IPS-20b (cell line): ENCODE data around the gene ARHGAP19.

Experiments used
- H3K27ac ChIP-seq: one replicate; pipeline ENCODE4 v1.5.1; 2013; ENCODE audit warnings: low read length
- H3K27me3 ChIP-seq: 2 replicates; pipeline ENCODE4 v1.6.1; 2013; ENCODE audit warnings: mild to moderate bottlenecking, low read length, inconsistent platforms; ENCODE audit not compliant: insufficient read depth
- H3K36me3 ChIP-seq: 2 replicates; pipeline ENCODE4 v1.6.1; 2013; ENCODE audit warnings: low read depth, mild to moderate bottlenecking, inconsistent platforms, low read length, moderate library complexity; ENCODE audit not compliant: insufficient read depth
- H3K4me1 ChIP-seq: 2 replicates; pipeline ENCODE4 v1.6.1; 2013; ENCODE audit warnings: mild to moderate bottlenecking, control low read depth, inconsistent platforms, low read length, moderate library complexity; ENCODE audit not compliant: insufficient read depth
- H3K4me3 ChIP-seq: 2 replicates; pipeline ENCODE4 v1.5.1; 2013; ENCODE audit warnings: mild to moderate bottlenecking, low read length, inconsistent platforms
- H3K9ac ChIP-seq: 2 replicates; pipeline ENCODE4 v1.6.1; 2013; ENCODE audit warnings: low read depth, mild to moderate bottlenecking, inconsistent platforms, low read length, moderate library complexity
- H3K9me3 ChIP-seq: 2 replicates; pipeline ENCODE4 v1.6.1; 2013; ENCODE audit warnings: mild to moderate bottlenecking, low read depth, low read length, inconsistent platforms; ENCODE audit not compliant: insufficient read depth

Gene ARHGAP19, protein sequence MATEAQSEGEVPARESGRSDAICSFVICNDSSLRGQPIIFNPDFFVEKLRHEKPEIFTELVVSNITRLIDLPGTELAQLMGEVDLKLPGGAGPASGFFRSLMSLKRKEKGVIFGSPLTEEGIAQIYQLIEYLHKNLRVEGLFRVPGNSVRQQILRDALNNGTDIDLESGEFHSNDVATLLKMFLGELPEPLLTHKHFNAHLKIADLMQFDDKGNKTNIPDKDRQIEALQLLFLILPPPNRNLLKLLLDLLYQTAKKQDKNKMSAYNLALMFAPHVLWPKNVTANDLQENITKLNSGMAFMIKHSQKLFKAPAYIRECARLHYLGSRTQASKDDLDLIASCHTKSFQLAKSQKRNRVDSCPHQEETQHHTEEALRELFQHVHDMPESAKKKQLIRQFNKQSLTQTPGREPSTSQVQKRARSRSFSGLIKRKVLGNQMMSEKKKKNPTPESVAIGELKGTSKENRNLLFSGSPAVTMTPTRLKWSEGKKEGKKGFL

DNA sequence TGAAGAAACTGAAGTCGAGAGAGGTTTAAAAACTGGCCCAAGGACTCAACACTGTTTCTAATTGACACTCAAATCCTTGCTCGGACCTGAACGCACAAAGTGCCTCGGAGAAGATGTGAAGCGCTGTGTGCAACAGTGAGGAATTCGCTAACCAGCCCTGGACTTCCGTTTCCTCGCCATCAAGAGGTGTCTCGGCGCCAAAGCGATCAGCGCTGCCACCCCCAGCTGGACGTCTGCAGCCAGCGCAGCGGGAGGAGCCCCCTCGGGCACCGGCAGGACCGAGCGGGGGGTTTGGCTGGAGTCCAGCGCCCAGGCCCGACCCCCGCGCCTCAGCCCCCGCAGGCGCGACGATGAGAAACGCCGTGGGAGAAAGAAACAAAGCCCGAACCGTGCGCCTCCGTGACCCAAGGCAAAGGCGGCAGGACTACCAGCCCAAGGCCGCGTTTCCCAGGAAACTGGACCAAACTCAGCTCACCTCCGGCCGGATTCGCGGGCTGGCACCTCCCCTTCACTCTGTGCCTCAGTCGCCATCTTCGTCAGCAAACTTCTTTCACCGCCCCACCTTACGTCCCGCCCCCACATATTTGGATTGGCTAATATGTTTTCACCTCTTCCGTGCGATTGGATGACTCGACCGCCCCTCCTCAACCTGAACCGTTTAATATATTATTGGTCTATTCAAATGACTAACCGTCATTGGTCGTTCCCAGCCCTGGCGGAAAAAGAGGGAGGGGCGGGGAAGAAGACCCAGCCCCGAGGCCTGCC is at the start of gene ARHGAP19:
TSS of gene ARHGAP19 (minus strand) at position 541 of the 765 bp plus-strand sequence. CDS start at position 531, 10 bp downstream.
- no peaks in the 10 kb centered on the region for H3K27me3 ChIP-seq
- peak within 1 kb of the TSS; percentile 84 for H3K4me3 ChIP-seq
- peaks cover 8% of the 10 kb centered on the region; the same call in 1 of the 2 replicates for H3K36me3 ChIP-seq
- peak within 1 kb of the TSS; percentile 77 for H3K27ac ChIP-seq
- H3K4me1 ChIP-seq, result peaks cover 3% of the 10 kb centered on the region; the same call in 1 of the 2 replicates
- peak within 1 kb of the TSS; percentile 83 for H3K9ac ChIP-seq
- H3K9me3 ChIP-seq, result no peaks in the 10 kb centered on the region

DNA sequence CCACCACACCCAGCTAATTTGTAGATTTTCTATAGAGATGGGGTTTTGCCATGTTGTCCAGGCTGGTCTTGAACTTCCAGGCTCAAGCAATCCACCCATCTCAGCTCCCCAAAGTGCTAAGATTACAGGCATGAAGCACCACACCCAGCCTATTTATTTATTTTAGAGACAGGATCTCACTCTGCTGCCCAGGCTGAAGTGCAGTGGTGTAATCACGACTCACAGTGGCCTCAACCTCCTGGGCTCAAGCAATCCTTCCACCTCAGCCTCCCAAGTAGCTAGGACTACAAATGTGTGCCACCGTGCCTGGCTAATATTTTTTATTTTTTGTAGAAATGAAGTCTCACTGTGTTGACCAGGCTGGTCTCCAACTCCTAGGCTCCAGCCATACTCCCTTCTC is 49.0 kb upstream of the ARHGAP19 start:
- no peaks in the 10 kb centered on the region for H3K9me3 ChIP-seq
- no peak overlapping the region for H3K4me3 ChIP-seq
- no peaks in the 10 kb centered on the region for H3K36me3 ChIP-seq
- H3K4me1 ChIP-seq, result peaks cover 14% of the 10 kb centered on the region; the same call in 1 of the 2 replicates
- no peaks in the 10 kb centered on the region; the same call in 1 of the 2 replicates for H3K27me3 ChIP-seq
- H3K9ac ChIP-seq, result no peak overlapping the region
- H3K27ac ChIP-seq, result no peak overlapping the region

DNA sequence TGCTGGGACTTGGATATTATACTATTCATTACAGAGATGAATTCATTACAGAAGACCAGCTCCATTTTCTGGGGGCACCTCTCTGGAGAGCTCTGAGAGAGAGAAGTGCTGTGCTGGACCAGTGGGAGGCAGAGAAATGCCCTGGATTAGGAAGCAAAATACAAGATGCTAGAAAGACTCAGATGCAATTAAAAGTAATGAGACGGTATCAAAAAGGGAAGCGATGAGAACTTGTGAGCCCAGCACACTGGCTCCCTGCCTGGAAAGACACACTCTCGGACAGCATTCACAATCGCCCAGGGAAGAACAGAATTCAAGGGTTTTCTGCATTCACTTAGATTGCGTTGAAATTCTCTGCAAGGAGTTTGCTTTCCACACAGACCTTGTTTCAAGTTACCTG is 45.6 kb upstream of the ARHGAP19 start:
- Histone ChIP-seq H3K4me1 (peaks cover 21% of the 10 kb centered on the region; the same call in 1 of the 2 replicates), H3K36me3 (no peaks in the 10 kb centered on the region), H3K9ac (peak overlapping the region; percentile 52; the same call in 1 of the 2 replicates), H3K27me3 (peaks cover 11% of the 10 kb centered on the region; the same call in 1 of the 2 replicates), H3K27ac (no peak overlapping the region), H3K9me3 (no peaks in the 10 kb centered on the region), H3K4me3 (peak overlapping the region; percentile 62)

DNA sequence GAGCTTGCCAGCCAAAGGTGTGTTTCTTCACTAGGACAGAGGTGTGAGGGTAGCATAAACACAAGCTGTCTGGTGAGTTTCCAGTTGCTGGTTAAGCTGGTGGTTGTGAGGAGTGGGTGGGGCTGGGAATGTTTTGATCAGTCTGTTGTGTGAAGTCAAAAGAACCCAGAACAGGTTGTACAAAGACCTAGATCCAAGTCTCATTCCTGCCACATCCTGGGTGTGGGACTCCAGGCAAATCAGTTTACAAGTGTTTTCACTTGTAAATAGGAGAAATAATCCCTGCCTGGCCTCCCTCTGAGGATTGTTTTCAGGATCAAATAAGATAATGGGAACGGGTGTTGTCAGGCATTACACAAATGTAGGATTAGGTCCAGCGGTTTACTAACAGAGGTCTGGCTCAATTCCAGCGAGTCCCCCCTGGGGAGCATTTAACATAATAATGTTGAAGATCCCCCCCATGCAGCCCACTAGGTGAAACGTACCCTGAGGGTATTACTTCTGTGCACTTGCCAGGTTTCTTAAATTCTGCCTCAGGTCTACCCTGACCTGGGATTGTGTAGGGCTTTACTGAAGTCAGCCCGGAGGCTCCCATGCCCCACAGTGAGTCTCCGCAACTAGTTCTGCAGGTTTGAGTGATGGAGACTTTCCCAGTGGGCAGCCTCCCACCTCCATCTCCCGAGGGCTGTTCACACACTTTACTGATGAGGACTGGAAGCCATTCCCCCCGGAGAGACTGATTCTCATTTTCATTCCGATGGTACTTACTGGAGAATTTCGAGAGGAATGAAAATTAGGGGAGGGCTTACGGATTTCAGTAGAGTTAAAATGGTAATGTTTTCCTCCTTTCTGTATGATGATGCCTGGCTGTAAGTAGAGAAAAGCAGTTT is 44.8 kb upstream of the ARHGAP19 start:
- Histone ChIP-seq H3K36me3 (peaks cover 6% of the 10 kb centered on the region; the same call in 1 of the 2 replicates), H3K9me3 (no peaks in the 10 kb centered on the region), H3K4me1 (peaks cover 21% of the 10 kb centered on the region; the same call in 1 of the 2 replicates), H3K4me3 (peak overlapping the region; percentile 62), H3K27me3 (peaks cover 19% of the 10 kb centered on the region; the same call in 1 of the 2 replicates), H3K27ac (peak overlapping the region; percentile 15), H3K9ac (peak overlapping the region; percentile 70)

DNA sequence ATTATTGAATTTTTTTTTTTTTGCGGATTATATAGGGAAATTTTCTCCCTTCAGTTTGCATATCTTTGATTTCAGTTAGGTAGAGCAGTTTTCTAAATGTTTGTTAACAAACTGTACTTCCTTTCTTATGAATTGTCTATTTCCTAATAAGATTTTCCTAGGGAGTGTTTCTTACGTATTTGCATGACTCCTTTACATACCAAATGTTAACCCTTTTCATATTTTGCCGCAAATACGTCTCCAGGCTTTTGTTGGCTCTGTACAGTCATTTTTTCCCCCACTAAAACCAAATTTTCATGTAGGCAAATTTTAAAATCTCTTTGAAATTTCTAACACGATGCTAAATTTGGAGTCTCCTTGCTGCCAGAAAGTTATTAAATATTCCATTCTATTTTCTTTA is 44.0 kb upstream of the ARHGAP19 start:
- Histone ChIP-seq H3K9ac (peak overlapping the region; percentile 70), H3K27me3 (peaks cover 21% of the 10 kb centered on the region; the same call in 1 of the 2 replicates), H3K4me3 (peak overlapping the region; percentile 62)

DNA sequence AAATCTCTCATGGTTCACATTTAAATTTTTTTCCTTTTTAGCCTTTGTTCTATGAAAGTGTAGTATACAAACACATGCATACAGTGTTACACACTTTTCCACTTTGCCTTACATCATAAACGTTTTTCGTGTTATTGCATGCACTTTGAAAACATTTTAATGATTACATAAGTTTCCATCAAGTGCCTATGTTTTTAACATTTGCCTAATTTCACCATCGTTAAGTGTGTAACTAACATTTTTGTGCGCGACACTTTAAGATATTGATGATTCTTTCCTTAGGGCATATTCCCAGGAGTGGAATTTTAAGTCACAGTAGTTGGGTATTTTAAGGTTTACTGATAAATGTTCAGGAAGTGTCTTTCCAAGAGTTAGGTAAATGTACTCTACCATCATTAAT is 43.6 kb upstream of the ARHGAP19 start:
- Histone ChIP-seq H3K36me3 (peaks cover 9% of the 10 kb centered on the region; the same call in 1 of the 2 replicates), H3K4me3 (peak overlapping the region; percentile 62), H3K4me1 (peaks cover 32% of the 10 kb centered on the region; the same call in 1 of the 2 replicates), H3K9me3 (no peaks in the 10 kb centered on the region), H3K27ac (no peak overlapping the region), H3K9ac (peak overlapping the region; percentile 70), H3K27me3 (peaks cover 21% of the 10 kb centered on the region; the same call in 1 of the 2 replicates)

More for the DNA sequence above, 44.0 kb upstream of the ARHGAP19 start:
- Histone ChIP-seq H3K27ac (peak overlapping the region; percentile 15), H3K4me1 (peaks cover 28% of the 10 kb centered on the region; the same call in 1 of the 2 replicates), H3K36me3 (peaks cover 6% of the 10 kb centered on the region; the same call in 1 of the 2 replicates), H3K9me3 (no peaks in the 10 kb centered on the region)

DNA sequence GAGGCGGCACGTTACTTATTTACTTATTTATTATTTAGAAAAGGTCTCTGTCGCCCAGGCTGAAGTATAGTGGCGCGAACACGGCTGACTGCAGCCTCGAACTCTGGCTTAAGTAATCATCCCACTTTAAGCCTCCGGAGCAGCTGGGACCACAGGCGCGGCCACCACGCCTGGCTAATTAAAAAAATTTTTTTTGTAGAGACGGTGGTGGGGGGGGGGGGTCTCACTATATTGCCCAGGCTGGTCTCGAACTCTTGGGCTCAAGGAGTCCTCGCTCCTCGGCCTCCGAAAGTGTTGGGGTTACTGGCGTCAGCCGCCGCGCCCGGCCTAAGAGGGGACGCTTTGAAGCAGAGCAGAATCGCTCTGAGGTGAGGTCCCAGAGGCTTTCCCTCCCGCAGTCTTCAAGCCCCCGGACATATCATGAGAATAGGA is 42.8 kb upstream of the ARHGAP19 start:
- H3K27ac ChIP-seq, result no peak overlapping the region

DNA sequence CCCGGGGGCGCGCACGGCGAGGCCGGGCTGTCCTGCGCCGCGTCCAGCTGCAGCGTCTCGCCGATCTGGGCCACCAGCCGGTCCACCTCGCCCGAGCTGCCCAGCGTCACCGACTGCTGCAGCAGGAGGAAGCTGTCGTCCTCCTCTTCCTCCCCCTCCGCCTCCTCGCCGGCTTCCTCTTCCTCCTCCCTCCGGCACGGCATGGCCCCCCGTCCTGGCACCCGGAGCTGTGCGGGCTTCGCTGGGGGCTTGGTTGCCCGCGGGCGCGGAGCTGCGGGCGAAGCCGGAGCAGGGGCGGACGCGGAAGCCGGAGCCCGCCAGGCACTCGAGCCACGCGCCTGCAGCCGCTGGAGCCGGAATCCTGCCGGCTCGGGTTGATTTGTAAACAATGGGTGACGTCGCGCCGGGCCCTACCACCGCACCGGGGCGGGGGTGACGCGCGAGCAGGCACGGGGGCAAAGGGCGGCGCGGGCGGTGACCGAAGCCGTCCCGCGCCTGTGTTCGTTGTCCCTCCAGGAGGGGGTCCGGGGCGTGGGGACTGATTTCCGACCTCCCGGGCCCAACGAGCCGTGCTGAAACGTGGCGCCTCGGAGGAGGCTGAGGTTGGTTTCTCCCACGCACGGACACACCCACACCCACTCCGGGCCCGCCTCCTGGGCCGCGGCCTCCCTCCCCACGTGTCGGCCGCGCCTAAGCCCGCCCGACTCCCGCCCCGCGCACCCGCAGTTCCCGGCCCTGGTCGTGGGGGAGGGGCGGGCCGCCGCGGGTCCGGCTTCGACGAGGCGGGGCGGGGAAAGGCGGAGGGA is 42.1 kb upstream of the ARHGAP19 start, which contains the start of gene FRAT2:
TSS of gene FRAT2 (minus strand) at position 360 of the 806 bp plus-strand sequence. CDS start at position 203, 157 bp downstream.
- H3K9me3 ChIP-seq, result no peaks in the 10 kb centered on the region
- H3K27ac ChIP-seq, result no peak within 1 kb of the TSS

More for the DNA sequence above, 42.8 kb upstream of the ARHGAP19 start:
- H3K36me3 ChIP-seq, result peaks cover 16% of the 10 kb centered on the region
- peak overlapping the region; percentile 83 for H3K9ac ChIP-seq
- H3K4me3 ChIP-seq, result peak overlapping the region; percentile 84
- no peaks in the 10 kb centered on the region for H3K9me3 ChIP-seq
- H3K4me1 ChIP-seq, result peaks cover 32% of the 10 kb centered on the region; the same call in 1 of the 2 replicates
- H3K27me3 ChIP-seq, result peaks cover 21% of the 10 kb centered on the region; the same call in 1 of the 2 replicates

DNA sequence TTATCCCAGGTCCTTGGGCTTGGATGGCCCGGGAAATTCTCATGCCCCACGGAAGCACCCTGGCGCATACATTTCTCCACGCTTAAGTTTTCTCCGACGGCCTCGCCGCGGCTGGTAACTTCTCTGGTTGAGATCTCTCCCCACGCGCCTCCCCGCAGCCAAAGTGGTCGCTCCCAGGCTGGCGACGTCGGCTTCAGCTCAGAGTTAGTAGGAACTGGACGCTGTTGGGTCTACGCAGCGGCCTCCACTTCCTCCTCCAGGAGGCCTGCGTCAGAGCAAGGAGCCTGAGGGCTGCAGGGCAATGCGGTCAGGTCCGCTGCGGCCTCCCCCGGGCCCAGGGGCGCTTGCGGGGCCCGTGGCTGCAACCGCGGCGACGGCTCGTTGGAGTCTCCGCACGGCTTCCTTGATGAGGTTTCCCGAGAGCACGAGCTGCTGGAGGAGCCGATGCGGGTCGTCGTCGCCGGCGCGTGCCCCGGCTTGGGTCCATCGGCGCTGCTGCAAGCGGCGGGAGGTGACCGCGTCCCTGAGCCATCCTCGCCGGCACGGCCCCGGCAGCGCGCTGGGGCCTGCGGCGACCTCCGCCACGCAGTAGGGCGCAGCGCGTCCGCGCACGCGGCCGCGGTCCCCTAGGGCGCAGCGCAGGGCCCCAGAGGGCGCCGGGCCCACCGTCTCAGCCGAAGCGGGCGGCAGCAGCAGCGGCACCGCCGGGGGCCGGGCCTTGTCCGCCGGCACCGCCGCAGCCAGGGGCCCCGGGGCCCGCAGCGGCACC is 41.3 kb upstream of the ARHGAP19 start:
- Histone ChIP-seq H3K4me1 (peaks cover 32% of the 10 kb centered on the region; the same call in 1 of the 2 replicates), H3K27me3 (peaks cover 21% of the 10 kb centered on the region; the same call in 1 of the 2 replicates), H3K36me3 (peaks cover 29% of the 10 kb centered on the region), H3K9me3 (no peaks in the 10 kb centered on the region), H3K4me3 (peak overlapping the region; percentile 84), H3K27ac (no peak overlapping the region), H3K9ac (peak overlapping the region; percentile 83)

More for the DNA sequence above, 42.1 kb upstream of the ARHGAP19 start, which contains the start of gene FRAT2:
- Histone ChIP-seq H3K27me3 (peaks cover 21% of the 10 kb centered on the region; the same call in 1 of the 2 replicates), H3K4me1 (peaks cover 32% of the 10 kb centered on the region; the same call in 1 of the 2 replicates), H3K36me3 (peaks cover 21% of the 10 kb centered on the region), H3K9ac (peak within 1 kb of the TSS; percentile 83), H3K4me3 (peak within 1 kb of the TSS; percentile 84)
